Measurements from ENCODE around the gene L1CAM. TPM values are rescaled to one million over a fixed set of nuclear protein-coding genes. Genes with fewer than 3 reads are reported as not detected.
"Not testable (repeated sequence)": the region's sequence is repeated elsewhere in the genome, so short reads cannot be mapped to it uniquely, and the experiment has no call there.

The L1CAM gene
- polyA plus RNA-seq, 1 donor: 2.5 TPM

DNA sequence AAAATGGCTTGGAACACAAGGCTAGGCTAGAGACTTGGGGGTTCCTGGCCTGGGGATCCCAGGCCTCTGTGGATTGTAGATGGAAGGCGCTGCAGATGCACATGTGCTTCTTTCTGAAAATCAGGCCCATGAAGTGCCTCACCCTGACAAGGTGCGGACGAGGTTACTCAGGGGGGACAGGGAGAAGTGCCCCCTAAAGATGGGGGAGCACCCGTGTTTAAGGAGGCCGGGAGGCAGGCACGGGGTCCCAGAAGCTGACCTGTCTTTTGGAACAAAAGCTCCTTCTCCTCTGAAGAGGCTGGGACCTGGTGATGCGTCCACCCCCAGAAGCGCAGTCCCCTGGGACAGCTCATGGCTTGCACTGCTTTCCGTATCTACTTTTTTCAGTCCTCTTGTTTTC lies 58.1 kb downstream of the L1CAM start:
- no peak for DNase-seq

DNA sequence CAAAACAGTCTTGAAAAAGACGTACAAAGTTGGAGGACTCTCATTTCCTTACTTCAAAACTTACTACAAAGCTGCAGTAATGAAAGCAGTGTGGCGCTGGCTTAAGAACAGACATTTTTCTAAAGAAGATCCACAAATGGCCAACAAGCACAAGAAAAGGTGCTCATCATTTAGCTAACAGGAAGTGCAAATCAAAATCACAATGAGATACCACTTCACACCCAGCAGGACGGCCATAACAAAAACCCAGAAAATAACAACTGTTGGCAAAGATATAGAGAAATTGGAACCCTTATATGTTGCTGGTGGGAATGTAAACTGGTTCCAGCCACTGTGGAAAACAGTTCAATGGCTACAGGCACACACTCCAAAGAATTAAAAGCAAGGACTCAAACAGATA lies 59.0 kb downstream of the L1CAM start:
- DNase-seq: no peak

DNA sequence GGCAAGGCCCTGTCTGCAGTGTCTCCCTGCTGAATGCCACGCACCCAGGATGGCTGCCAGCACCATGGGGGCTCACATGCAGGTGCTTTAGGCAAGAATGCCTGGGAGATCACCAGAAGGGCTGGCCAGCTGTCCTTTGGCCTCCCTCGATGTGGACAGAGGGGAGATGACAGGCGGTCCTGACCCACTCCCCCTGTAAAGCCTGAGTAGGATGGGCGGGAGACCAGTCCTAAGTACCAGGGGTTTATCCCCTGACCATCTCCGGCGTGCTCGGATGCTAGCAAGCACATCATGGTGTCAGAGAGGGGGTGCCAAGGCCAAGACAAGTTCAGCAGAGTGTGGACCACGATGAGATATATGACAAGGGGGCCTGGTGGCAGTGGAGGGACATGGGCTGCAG lies 60.9 kb downstream of the L1CAM start:
- DNase-seq: no peak

DNA sequence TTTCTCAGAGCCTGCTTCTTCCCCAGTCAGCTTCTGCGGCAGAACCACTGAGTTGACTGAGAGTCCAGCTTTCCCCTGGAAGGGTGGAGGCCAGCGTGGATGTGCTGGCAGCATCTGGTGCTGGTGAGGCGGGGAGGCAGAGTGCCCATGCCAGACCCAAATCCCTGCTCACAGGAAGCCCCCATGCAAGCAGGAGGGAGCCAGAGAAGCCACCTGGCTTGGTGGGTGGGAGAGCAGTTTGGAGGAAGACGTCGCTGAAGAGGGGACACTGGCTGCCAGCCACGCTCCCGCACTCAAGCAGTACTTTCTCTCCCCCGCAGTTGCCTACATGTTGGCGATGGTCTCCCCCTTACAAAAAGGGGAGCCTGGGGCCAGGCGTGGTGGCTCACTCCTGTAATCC lies 61.6 kb downstream of the L1CAM start:
- no peak for DNase-seq

DNA sequence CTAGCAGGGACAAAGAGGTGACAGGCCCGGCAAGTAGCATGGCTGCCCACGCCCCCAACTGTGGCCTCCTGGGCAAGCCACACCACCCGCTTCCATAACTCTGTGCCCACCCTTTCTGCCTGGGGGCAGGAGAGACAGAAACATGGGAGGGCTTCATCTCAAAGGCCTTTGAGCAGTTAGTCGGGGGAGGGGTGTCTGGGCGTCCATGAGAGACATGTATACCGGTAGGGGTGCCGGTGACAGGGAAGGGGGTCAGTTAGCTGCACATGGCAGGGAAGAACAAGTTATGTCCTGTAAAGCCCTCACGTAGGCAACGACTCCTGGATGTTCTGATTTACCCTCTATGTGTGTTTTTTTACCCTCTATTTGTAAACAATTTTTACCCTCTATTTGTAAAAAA lies 64.9 kb downstream of the L1CAM start:
- no peak for DNase-seq

DNA sequence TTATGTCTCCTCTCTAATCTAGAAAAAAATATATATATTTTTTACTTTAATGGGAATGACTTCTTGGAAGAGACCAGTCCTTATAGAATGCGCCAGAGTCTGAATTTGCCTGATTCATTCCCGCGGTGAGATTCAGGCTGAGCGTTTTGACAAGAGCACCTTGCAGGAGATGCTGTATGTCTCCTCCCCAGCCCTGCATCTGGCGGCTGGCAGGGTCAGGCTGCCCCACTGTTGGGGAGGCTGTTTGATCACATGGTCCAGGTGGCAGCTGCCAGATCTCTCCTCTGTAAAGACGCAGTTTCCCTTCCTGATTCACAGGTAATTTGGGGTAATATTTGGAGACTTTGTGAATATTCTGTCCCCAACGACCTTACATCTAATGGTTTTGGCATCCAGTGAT lies 65.4 kb downstream of the L1CAM start:
- DNase-seq: no peak

DNA sequence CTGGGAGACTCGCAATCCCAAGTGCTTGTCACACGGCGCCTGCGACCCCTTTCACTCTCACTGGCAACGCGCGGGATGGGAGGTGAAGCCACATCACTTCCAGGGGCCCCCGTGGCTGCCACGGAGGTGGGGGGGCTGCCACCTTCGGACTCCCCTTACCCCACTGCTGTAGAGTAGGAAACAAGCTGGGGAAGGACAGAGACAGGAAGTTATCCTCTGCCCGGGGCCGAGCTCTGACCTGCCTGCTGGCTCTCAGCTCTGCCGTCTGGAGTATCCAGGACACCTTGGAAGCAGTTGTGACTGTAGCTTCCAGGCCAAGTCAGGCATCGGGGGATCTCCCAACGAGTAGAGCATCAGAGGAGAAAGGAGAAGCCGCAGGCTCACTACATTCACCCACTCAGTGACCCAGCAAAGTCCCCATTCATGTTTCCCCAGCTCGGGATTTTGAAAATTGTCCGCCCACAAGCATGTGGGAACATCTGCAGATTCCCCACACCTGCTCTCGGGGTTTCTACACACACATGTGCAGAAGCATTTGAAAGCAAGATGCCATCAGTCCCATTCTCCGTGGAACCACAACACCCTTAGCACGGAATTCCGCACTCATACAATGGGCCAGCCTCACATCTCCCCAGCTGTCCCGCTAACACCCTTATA lies 66.5 kb downstream of the L1CAM start:
- DNase-seq: no peak

DNA sequence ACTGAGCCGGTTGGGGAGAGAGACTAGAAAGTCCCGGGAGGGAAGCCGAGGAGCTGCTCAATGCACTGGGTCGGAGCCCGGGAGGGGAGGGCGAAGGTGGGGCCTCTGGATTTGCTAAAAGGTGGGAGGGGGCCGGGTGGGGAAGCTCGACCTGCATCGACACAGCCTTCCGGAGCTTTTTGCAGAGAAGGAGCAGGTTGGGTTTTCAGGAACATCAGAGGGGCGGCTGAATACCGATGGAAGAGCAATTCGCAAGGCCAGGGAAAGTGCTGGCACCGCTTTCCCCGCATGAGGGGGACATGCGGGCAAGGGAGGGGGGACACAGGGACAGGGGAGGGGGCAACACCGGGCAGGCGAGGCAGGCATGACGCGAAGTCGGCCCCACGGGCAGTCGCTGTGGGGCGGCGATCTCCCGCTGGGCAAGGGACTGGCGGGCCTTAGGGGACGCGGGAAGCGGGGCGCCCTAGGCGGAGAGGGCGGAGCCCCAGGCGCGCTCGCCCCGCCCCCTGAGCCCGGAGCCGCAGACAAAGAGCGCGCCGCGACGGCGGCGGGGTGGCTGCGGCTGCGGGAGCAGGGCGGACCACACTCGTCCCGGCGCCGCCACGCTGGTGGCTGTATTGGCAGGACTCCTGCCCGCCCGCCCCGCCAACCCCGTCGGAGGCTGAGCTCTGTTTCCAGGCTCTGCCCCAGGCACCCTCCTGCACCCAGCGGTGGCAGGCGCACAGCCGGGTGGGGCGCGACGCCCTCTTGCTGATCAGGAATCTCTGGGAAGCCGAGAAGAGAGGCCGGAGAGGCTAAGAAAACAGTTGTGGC lies 67.2 kb downstream of the L1CAM start:
- no peak for DNase-seq

DNA sequence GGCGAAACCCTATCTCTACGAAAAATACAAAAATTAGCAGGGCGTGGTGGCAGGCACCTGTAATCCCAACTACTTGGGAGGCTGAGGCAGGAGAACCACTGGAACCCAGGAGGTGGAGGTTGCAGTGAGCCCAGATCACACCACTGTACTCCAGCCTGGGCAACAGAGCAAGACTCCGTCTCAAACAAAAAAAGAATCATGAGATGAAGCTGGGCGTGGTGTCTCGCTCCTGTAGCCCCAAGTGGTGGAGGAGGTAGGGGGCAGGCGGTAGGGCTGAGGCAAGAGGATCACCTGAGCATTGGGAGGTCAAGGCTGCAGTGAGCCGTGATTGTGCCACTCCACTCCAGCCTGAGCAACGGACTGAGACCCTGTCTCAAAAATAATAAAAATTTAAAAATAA lies 67.9 kb downstream of the L1CAM start:
- not testable (repeated sequence) for DNase-seq

DNA sequence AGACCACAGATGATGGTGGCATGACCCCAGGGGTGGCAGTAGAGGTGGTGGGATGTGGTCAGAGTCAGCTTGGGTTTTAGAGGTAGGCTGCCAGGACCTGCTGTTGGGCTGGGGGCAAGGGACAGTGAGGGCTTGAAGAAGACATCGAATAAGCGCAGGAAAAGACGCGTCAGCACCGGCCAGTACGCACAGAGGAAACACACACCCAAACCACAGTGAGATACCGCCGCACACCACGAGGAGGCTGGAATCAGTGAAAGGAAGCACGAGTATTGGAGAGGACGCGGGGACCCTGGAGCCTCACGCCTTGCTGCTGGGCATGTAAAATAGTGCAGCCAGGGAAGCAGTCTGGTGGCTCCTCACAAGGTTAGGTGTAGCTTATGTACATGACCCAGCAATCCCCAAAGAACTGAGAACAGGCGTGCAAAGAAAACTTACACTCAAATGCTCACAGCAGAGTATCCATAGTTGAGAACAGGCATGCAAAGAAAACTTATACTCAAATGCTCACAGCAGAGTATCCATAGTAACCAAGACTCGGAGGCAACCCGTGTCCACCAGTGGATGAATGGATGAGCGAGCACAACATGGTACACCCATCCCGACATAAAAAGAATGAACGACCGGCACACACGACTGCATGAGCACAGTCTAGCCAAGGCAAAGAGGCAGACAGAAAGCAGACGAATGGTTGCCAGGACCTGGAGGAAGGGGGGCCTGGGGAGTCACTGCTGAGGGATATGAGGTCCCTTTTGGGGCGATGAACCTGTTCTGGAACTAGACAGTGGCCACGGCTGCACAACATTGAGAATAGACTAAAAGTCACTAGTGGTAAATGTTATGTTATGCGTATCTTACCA lies 68.9 kb downstream of the L1CAM start:
- DNase-seq: no peak

DNA sequence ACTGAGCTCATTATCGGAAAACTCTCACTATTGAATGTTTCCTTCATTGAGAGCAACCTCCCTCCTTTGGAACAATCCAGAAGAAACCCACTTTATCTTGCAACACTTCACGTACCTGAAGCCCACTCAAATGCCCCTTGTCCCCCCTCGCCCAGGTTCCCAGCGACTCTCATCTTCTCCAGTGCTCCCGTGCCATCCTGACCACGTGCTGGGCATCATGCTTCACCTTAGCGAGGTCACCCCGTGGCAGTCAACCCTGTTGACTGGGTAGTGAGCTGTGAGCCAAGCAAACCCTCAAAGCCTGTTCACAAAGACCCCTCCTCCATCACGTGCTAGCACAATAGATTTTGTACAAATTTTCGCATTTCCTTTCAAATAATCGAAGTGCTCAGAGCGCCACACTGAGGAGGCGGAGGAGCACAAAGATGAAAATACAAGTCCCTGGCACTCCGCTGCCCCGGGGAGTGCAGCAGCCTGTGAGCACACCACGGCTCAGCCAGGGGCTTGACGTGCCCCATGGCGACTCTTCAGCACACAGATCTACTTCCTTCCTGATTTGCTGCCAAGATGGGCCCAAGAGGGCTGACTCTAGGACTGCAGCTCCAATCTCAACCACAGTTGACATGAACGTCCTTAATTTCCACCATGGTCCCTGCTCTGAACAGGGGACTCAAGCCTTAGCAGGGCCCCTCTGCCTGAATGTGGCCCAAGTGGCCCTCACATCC lies 71.2 kb downstream of the L1CAM start:
- DNase-seq: no peak

DNA sequence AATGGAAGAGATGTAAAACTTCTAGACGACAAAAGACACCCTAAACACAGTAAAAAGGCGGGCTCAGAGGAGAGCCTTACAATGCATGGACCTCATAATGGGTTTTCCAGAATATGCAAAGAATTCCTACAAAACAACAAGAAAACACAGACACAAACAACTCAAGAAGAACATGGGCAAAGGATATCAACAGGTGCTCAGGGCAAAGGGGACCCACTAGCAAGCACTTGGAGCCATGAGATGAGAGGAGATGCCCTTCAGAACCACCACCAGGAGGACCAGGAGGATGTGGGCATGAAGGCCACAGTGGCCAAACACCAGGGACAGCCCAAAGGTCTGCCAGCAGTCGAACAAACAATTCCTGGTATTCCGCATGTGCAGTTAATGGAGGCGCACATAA lies 72.8 kb downstream of the L1CAM start:
- DNase-seq: no peak

DNA sequence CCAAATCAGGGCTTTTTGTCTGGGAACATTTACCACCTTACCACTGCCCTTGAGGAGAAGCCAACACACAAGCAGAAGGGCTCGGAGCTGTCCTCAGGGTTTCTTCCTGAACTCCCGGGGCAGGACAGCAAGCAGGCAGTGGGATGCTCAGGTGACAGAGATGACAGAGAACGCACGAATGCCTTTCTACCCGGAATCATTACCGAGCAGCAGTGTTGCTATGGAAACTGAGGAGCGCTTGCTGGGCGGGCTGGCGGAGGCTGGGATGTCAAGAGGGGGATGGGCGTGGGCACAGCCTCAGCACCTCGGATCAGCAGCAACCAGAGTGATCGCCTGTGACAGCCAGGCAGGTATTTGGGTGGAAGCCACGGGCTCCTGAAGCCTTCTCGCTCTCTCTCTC lies 73.8 kb downstream of the L1CAM start:
- DNase-seq: no peak

Other genes with a start within 250 kb of the L1CAM start
- 0.14 TPM for gene DUSP9, start 239.0 kb downstream of the L1CAM start, polyA plus RNA-seq (ENCODE audit: insufficient read length)
- 3.5 TPM for gene PNCK, start 212.4 kb downstream of the L1CAM start, polyA plus RNA-seq (ENCODE audit: insufficient read length)
- 43.1 TPM for gene SLC6A8, start 198.2 kb downstream of the L1CAM start, polyA plus RNA-seq (ENCODE audit: insufficient read length)
- gene BCAP31, start 161.8 kb downstream of the L1CAM start, polyA plus RNA-seq (ENCODE audit: insufficient read length): 80.6 TPM
- gene ABCD1, start 161.3 kb downstream of the L1CAM start, polyA plus RNA-seq (ENCODE audit: insufficient read length): 13.5 TPM
- 1.9 TPM for gene PLXNB3, start 121.9 kb downstream of the L1CAM start, polyA plus RNA-seq (ENCODE audit: insufficient read length)
- gene SRPK3, start 105.1 kb downstream of the L1CAM start, polyA plus RNA-seq (ENCODE audit: insufficient read length): 318 TPM
- 49.5 TPM for gene IDH3G, start 91.8 kb downstream of the L1CAM start, polyA plus RNA-seq (ENCODE audit: insufficient read length)
- 106 TPM for gene SSR4, start 91.5 kb downstream of the L1CAM start, polyA plus RNA-seq (ENCODE audit: insufficient read length)
- 2.4 TPM for gene PDZD4, start 55.6 kb downstream of the L1CAM start, polyA plus RNA-seq (ENCODE audit: insufficient read length)
- gene AVPR2, start 18.5 kb upstream of the L1CAM start, polyA plus RNA-seq (ENCODE audit: insufficient read length): 1.4 TPM
- gene ARHGAP4, start 40.1 kb upstream of the L1CAM start, polyA plus RNA-seq (ENCODE audit: insufficient read length): 26.4 TPM
- gene NAA10, start 48.9 kb upstream of the L1CAM start, polyA plus RNA-seq (ENCODE audit: insufficient read length): 71.0 TPM
- gene RENBP, start 58.5 kb upstream of the L1CAM start, polyA plus RNA-seq (ENCODE audit: insufficient read length): 5.1 TPM
- 37.9 TPM for gene HCFC1, start 85.6 kb upstream of the L1CAM start, polyA plus RNA-seq (ENCODE audit: insufficient read length)
- gene TMEM187, start 86.6 kb upstream of the L1CAM start, polyA plus RNA-seq (ENCODE audit: insufficient read length): 7.5 TPM
- gene IRAK1, start 133.7 kb upstream of the L1CAM start, polyA plus RNA-seq (ENCODE audit: insufficient read length): 46.3 TPM
- 25.1 TPM for gene MECP2, start 211.5 kb upstream of the L1CAM start, polyA plus RNA-seq (ENCODE audit: insufficient read length)

Data from hindlimb muscle (tissue), 1 donor.